Fibroblast of gingiva (primary cell): Measurements from ENCODE around the gene STARD3NL.
A peak's percentile ranks its signal among the peaks of the same experiment; 100 is the strongest.
"Not testable (repeated sequence)": the region's sequence is repeated elsewhere in the genome, so short reads cannot be mapped to it uniquely, and the experiment has no call there.

Source experiments
- DNase-seq: peaks from one replicate; pipeline ENCODE4 v3.0.0-alpha.2; 2011; ENCODE audit warnings: low read depth

Gene STARD3NL

GRCh38 chr7:38223306-38223705, 45.3 kb downstream of the STARD3NL start:
- no peak for DNase-seq

GRCh38 chr7:38224392-38224791, 46.3 kb downstream of the STARD3NL start:
- DNase-seq, result peak; percentile 42

GRCh38 chr7:38229386-38229785, 51.3 kb downstream of the STARD3NL start:
- no peak for DNase-seq

- DNase-seq, result no peak
Observed at GRCh38 chr7:38229884-38230642, 52.0 kb downstream of the STARD3NL start.

GRCh38 chr7:38232502-38233366, 54.7 kb downstream of the STARD3NL start:
- no peak for DNase-seq

GRCh38 chr7:38234759-38235158, 56.7 kb downstream of the STARD3NL start:
- not testable (repeated sequence) for DNase-seq

- no peak for DNase-seq
Observed at GRCh38 chr7:38235606-38236005, 57.6 kb downstream of the STARD3NL start.

GRCh38 chr7:38239129-38239528, 61.1 kb downstream of the STARD3NL start:
- not testable (repeated sequence) for DNase-seq

- no peak for DNase-seq
Observed at GRCh38 chr7:38241071-38241470, 63.0 kb downstream of the STARD3NL start.

GRCh38 chr7:38242814-38243213, 64.8 kb downstream of the STARD3NL start:
- DNase-seq, result no peak

- not testable (repeated sequence) for DNase-seq
Observed at GRCh38 chr7:38243345-38243744, 65.3 kb downstream of the STARD3NL start.

GRCh38 chr7:38244516-38244915, 66.5 kb downstream of the STARD3NL start:
- DNase-seq, result no peak

- DNase-seq, result no peak
Observed at GRCh38 chr7:38245409-38245977, 67.4 kb downstream of the STARD3NL start.

- DNase-seq, result no peak
Observed at GRCh38 chr7:38248069-38248567, 70.1 kb downstream of the STARD3NL start.

GRCh38 chr7:38249849-38250248, 71.8 kb downstream of the STARD3NL start:
- not testable (repeated sequence) for DNase-seq

- no peak for DNase-seq
Observed at GRCh38 chr7:38257350-38257677, 79.3 kb downstream of the STARD3NL start.

- not testable (repeated sequence) for DNase-seq
Observed at GRCh38 chr7:38259157-38259556, 81.1 kb downstream of the STARD3NL start.

- not testable (repeated sequence) for DNase-seq
Observed at GRCh38 chr7:38261601-38262000, 83.6 kb downstream of the STARD3NL start.

GRCh38 chr7:38262026-38262425, 84.0 kb downstream of the STARD3NL start:
- not testable (repeated sequence) for DNase-seq

GRCh38 chr7:38262545-38262944, 84.5 kb downstream of the STARD3NL start:
- DNase-seq, result no peak

GRCh38 chr7:38263274-38263673, 85.2 kb downstream of the STARD3NL start:
- not testable (repeated sequence) for DNase-seq

GRCh38 chr7:38264602-38265001, 86.6 kb downstream of the STARD3NL start:
- not testable (repeated sequence) for DNase-seq

- not testable (repeated sequence) for DNase-seq
Observed at GRCh38 chr7:38265958-38266357, 87.9 kb downstream of the STARD3NL start.
